Muscle of back (tissue), 11 donors: ENCODE results near the gene CYS1. TPM values are rescaled to one million over a fixed set of nuclear protein-coding genes. Genes with fewer than 3 reads are reported as not detected.
A peak's percentile ranks its signal among the peaks of the same experiment; 100 is the strongest.

Source experiments
- DNase-seq, 3 donors: peaks; one replicate each; pipeline versions ENCODE4 v3.0.0 to v3.0.0-alpha.2; 2013
- polyA plus RNA-seq, 10 donors: library from polyadenylated mRNA; unstranded; fragments of 120-200 nt; gene quantifications; one replicate each; pipeline ENCODE4 v1.2.1, GENCODE V29; 2013; ENCODE audit not compliant: insufficient read length in 10 of 10

The CYS1 gene
- polyA plus RNA-seq, 10 donors: 5.3 to 13.2 (median 11.0) TPM

GRCh38 chr2:10073706-10074105 lies 6.5 kb downstream of the CYS1 start:
- DNase-seq: no peak

DNA sequence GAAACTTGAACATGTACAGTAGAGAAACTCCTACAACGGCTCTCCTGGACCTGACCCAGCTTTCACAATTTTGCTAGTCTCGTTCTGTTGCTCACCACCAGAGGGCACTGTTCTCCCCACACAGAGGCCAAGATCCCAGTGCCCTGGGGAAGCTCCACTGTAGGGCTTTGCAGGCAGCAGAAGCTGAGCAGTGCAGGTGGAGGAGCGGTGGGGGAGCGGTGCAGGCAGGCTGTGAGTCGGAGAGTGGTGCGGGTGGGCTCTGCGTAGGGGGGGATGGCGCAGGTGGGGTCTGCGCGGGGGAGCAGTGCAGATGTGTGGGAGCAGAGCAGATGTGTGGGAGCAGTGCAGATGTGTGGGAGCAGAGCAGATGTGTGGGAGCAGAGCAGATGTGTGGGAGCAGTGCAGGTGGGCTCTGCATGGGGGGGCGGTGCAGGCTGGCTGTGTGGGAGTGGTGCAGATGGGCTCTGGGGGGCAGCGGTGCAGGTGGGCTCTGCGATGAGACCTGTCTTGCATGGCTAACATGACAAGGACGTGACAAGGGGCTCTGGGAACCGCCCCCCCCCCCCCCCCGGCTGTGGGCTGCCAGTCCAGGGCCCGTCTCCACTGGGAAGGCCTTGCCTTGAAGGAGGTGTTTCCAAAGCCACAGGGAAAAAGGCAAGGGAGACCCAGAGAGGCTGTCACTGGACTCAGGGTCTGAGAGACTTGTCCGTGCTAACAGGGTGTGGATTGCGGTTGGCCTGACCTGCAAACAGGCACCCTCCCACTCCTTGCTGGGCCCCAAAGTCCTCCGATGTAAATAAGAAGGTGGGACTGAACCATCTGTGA lies 7.3 kb downstream of the CYS1 start:
- peak; percentile 79 to 94 (median 90) for DNase-seq

- no peak for DNase-seq
Observed at GRCh38 chr2:10071595-10071994, 8.6 kb downstream of the CYS1 start.

DNA sequence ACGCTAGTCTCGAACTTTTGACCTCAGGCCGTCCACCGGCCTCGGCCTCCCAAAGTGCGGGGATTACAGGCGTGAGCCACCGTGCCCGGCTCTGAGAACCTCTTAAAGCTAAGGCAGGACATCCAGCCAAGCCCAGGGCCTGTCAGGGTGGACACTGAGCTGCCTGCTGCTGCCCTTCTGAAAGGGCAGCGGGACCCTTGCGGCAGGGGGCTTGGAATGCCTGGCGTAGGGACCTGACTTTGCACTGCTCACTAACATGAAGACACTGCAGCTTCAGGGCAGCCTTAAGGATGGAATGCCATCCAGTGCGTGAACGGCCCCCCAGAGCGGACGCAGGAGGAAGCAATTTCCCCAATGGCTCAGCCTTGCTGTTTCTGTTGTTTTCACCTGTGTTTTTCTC lies 9.0 kb downstream of the CYS1 start:
- DNase-seq: no peak

GRCh38 chr2:10067881-10068280 lies 12.3 kb downstream of the CYS1 start:
- no peak for DNase-seq

DNA sequence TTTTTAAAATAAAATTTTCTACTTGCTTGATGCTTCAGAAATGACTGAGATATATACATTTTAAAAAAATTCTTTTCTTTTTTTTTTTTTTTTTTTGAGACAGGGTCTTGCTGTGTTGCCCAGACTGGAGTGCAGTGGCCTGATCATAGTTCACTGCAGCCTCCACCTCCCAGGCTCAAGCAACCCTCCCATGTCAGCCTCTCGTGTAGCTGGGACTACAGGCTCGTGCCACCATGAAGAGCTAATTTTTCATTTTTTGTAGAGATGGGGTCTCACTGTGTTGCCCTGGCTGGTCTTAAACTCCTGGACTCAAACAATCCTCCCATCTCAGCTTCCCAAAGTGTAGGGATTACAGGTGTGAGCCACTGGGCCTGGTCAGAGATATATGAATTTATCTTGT lies 12.9 kb downstream of the CYS1 start:
- DNase-seq: no peak

GRCh38 chr2:10065773-10066055 lies 14.5 kb downstream of the CYS1 start:
- DNase-seq: no peak

GRCh38 chr2:10064932-10065772 lies 15.1 kb downstream of the CYS1 start:
- DNase-seq: no peak

GRCh38 chr2:10063566-10063965 lies 16.6 kb downstream of the CYS1 start:
- DNase-seq: no peak

DNA sequence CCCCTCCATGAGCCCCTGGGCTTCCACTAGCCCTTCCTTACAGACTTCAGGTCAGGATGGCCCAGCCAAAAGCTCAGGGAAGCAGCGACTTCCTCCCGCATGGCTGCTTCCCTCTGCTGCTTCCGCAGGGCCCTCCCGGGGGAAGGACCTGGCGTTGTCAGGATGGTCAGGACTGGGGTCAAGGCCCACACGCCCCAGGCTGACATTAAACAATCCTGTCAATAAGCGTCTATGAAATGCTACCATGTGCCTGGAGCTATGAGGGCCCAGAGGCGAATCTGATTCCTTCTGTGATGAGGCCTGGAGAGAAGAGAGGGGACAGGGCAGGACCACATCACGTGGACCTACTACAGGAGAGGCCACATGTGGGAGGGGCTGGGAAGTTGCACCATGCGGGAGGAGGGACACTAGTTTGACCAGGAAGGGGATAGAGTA lies 17.3 kb downstream of the CYS1 start:
- DNase-seq: no peak

GRCh38 chr2:10061221-10061925 lies 18.8 kb downstream of the CYS1 start:
- DNase-seq: no peak

GRCh38 chr2:10059552-10060335 lies 20.5 kb downstream of the CYS1 start:
- DNase-seq: no peak

- DNase-seq: no peak
Observed at GRCh38 chr2:10059016-10059351, 21.2 kb downstream of the CYS1 start.

- no peak for DNase-seq
Observed at GRCh38 chr2:10058251-10059015, 21.8 kb downstream of the CYS1 start.

GRCh38 chr2:10057231-10058107 lies 22.7 kb downstream of the CYS1 start:
- DNase-seq: peak in 2 of 3 donors; percentile 79 to 89

DNA sequence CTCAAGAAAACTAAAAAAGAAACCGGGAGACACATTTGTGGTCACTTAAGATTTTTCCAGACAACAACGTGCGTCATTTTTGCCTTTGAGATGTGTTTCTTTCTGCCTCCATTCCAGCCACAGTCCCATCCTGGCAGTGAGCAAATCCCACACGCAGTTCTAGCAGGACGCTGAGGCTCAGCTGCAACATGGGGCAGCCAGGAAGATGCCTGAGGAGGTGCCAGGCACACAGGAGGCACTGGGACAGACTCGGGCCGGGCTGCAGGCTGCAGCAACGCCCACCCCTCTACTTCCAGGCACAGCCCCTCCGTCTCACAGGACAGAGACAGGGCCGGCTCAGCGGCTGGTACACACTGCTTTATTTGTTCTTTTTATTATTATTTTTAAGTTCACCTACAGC lies 23.8 kb downstream of the CYS1 start:
- no peak for DNase-seq

- DNase-seq: no peak
Observed at GRCh38 chr2:10054976-10055375, 25.2 kb downstream of the CYS1 start.

DNA sequence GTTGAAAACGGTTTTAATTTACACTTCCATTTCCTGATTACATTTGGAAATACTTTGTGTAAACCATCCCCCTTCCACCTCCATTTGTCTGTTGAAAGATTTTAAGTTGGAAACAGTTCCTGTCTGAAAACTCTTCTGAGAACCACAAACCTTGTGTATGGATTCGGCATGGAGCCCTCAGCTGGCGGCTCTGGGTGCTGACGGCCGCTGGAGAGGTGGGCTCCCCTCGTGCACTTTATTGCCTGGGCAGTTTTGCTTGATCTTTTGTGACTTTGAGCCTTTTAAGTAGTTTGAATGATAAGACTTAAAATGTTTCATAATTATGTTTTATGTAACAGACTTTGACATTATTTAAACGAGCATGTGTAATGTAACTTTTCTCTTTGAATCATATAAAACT lies 25.8 kb downstream of the CYS1 start:
- no peak for DNase-seq

DNA sequence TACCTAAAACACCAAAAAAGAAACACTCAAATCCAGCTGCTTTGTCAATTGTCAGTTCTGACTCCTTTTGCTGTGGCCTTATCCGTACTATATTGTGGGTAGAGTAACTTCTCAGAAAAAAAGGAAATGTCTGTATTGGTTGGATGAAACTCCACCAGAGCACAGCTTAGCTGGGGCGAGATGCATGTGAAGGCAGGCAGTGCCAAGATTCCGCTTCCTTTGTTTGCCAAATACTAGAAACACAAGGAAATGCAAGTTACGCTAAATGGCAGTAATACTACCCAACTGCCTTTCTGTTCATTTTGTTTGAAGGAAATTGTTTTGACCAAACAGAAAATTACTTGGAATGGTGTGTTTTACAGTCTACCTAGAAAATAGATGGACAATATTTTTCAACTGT lies 26.9 kb downstream of the CYS1 start:
- DNase-seq: no peak

DNA sequence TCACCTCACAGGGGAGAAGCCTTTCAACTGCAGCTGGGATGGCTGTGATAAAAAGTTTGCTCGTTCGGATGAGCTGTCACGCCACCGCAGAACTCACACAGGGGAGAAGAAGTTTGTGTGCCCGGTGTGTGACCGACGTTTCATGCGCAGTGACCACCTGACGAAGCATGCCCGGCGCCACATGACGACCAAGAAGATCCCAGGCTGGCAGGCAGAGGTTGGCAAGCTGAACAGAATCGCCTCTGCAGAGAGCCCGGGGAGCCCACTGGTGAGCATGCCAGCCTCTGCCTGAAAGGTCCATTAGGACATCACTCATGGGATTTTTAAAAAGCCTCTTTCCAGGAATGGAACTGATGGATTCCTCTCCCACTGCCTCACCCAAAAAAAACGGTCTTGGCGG lies 28.0 kb downstream of the CYS1 start:
- no peak for DNase-seq
